ENCODE data around the gene QRSL1. TPM values are rescaled to one million over a fixed set of nuclear protein-coding genes. Genes with fewer than 3 reads are reported as not detected.

Gene QRSL1
- total RNA-seq, 2 donors from 2014 or later = 6.1 to 9.4 TPM

- Histone ChIP-seq H3K9me3 (no peaks in the 10 kb centered on the region), H3K36me3 (no peaks in the 10 kb centered on the region), H3K27ac (peak overlapping the region; percentile 69 to 75), H3K27me3 (replicated peaks; ENCODE audit: insufficient read depth) (no peaks in the 10 kb centered on the region), H3K4me1 (replicated peaks) (no peaks in the 10 kb centered on the region), H3K4me3 (peak overlapping the region; percentile 82 to 89)
- no peak for DNase-seq (ENCODE audit: low spot score)
- intact Hi-C loops (cut with DNase I) = no loop called here
- under 1% methylated on average over 14 of the region's 14 CpGs for WGBS
- TF ChIP-seq CTCF (IDR thresholded peaks at IDR 0.05) (no peak), POLR2AphosphoS5 (IDR thresholded peaks at IDR 0.05) (no peak), POLR2A (IDR thresholded peaks at IDR 0.05) (no peak)
Measured at GRCh38 chr6:106629859-106630163, 433 bp downstream of the QRSL1 start.

GRCh38 chr6:106630366-106630765 lies 988 bp downstream of the QRSL1 start:
- TF ChIP-seq POLR2A (IDR thresholded peaks at IDR 0.05) (no peak), POLR2AphosphoS5 (IDR thresholded peaks at IDR 0.05) (no peak), CTCF (IDR thresholded peaks at IDR 0.05) (no peak)
- 62% methylated on average over 5 of the region's 5 CpGs for WGBS
- no peak for DNase-seq (ENCODE audit: low spot score)
- no peaks in the 10 kb centered on the region for H3K27me3 ChIP-seq (replicated peaks; ENCODE audit: insufficient read depth)
- H3K36me3 ChIP-seq = no peaks in the 10 kb centered on the region
- intact Hi-C loops (cut with DNase I) = no loop called here
- H3K4me1 ChIP-seq (replicated peaks) = no peaks in the 10 kb centered on the region
- H3K27ac ChIP-seq = no peak overlapping the region
- H3K9me3 ChIP-seq = no peaks in the 10 kb centered on the region
- peak overlapping the region; percentile 82 to 89 for H3K4me3 ChIP-seq

GRCh38 chr6:106631346-106631745 lies 2.0 kb downstream of the QRSL1 start:
- Histone ChIP-seq H3K4me3 (no peak overlapping the region), H3K4me1 (replicated peaks) (no peaks in the 10 kb centered on the region), H3K9me3 (no peaks in the 10 kb centered on the region), H3K27ac (no peak overlapping the region), H3K36me3 (no peaks in the 10 kb centered on the region), H3K27me3 (replicated peaks; ENCODE audit: insufficient read depth) (no peaks in the 10 kb centered on the region)
- WGBS = 83% methylated on average over 1 of the region's 1 CpG
- intact Hi-C loops (cut with DNase I) = no loop called here
- no peak for DNase-seq (ENCODE audit: low spot score)
- TF ChIP-seq POLR2A (IDR thresholded peaks at IDR 0.05) (no peak), POLR2AphosphoS5 (IDR thresholded peaks at IDR 0.05) (no peak), CTCF (IDR thresholded peaks at IDR 0.05) (no peak)

GRCh38 chr6:106634565-106634964 lies 5.2 kb downstream of the QRSL1 start:
- intact Hi-C loops (cut with DNase I) = no loop called here
- TF ChIP-seq POLR2A (IDR thresholded peaks at IDR 0.05) = no peak
- TF ChIP-seq CTCF (IDR thresholded peaks at IDR 0.05) = no peak
- no peak for TF ChIP-seq POLR2AphosphoS5 (IDR thresholded peaks at IDR 0.05)
- Histone ChIP-seq H3K4me3 (no peak overlapping the region), H3K27ac (no peak overlapping the region), H3K9me3 (no peaks in the 10 kb centered on the region), H3K27me3 (replicated peaks; ENCODE audit: insufficient read depth) (no peaks in the 10 kb centered on the region), H3K4me1 (replicated peaks) (no peaks in the 10 kb centered on the region), H3K36me3 (no peaks in the 10 kb centered on the region)
- no peak for DNase-seq (ENCODE audit: low spot score)
- WGBS = 98% methylated on average over 5 of the region's 5 CpGs

- Histone ChIP-seq H3K4me3 (no peak overlapping the region), H3K9me3 (no peaks in the 10 kb centered on the region), H3K4me1 (replicated peaks) (no peaks in the 10 kb centered on the region), H3K27ac (no peak overlapping the region), H3K27me3 (replicated peaks; ENCODE audit: insufficient read depth) (no peaks in the 10 kb centered on the region), H3K36me3 (no peaks in the 10 kb centered on the region)
- WGBS = 66% methylated on average over 7 of the region's 7 CpGs
- intact Hi-C loops (cut with DNase I) = no loop called here
- no peak for DNase-seq (ENCODE audit: low spot score)
- TF ChIP-seq CTCF (IDR thresholded peaks at IDR 0.05) (no peak), POLR2AphosphoS5 (IDR thresholded peaks at IDR 0.05) (no peak), POLR2A (IDR thresholded peaks at IDR 0.05) (no peak)
Measured at GRCh38 chr6:106637051-106637716, 7.8 kb downstream of the QRSL1 start.

Data from prostate gland (tissue), 2 donors.